NCI-H1105 (cell line): ENCODE data around the gene ZBED1.
"Not testable (repeated sequence)": the region's sequence is repeated elsewhere in the genome, so short reads cannot be mapped to it uniquely, and the experiment has no call there.

Experiments
- DNase-seq: peaks from one replicate; lab custom pipeline; 2025; lab: John Stamatoyannopoulos, UW

ZBED1 gene

DNA sequence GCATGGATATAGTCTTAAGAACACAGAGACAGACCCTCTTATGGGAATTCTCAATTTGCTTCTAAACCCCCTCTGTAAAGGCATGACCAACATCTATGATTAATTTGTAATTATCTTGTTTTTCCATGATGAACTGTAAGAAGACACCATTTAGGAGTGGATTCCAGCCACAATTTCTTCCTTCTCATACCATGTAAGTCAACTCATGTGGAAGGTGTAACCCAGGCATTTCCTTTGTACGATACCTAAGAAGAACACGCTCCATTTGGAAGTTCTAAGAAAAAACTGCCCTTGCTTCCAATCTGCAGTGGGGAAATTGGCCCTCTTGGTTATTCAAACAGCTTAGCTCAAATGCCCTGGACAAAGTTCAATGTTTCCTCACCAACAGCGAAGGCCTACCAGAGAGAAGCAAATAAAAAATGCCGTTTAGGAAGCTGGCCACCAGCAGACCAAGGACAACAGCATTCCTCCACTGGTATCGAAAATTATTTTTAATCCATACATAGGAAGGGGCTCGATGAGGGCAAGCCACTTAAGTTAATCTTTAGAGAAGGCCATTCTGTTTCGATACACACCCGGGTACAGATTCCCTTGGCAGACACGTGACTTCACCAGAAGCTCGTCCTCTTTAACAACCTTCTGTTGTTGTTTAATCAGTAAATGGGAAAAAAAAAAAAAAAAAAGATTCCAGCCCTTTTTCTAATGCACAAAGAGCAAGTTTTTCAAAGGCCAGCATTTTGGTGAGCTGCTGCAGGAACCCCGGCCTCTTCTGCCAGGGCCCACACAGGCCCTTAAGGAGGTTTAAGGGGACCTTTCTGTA, 2.6 kb downstream of the ZBED1 start:
- no peak for DNase-seq

DNA sequence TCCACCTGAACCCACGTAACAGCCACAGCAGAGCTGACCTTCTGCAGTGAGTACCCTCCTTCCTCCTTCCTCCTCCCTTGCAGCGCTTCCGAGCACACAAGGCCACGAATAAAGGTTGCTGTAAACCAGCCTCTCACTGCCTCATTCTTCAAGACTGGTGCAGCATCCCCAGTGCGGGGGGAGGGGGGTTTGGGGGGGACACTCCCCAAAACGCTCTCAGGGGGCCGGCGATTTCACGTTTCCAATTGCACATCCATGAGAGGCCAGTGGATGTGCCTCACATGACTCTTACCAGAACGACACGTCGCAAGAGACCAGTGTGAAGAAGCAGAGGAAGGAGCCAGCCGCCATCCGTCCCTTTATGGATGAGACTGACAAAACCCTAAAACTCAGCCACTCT, 5.2 kb downstream of the ZBED1 start:
- no peak for DNase-seq

DNA sequence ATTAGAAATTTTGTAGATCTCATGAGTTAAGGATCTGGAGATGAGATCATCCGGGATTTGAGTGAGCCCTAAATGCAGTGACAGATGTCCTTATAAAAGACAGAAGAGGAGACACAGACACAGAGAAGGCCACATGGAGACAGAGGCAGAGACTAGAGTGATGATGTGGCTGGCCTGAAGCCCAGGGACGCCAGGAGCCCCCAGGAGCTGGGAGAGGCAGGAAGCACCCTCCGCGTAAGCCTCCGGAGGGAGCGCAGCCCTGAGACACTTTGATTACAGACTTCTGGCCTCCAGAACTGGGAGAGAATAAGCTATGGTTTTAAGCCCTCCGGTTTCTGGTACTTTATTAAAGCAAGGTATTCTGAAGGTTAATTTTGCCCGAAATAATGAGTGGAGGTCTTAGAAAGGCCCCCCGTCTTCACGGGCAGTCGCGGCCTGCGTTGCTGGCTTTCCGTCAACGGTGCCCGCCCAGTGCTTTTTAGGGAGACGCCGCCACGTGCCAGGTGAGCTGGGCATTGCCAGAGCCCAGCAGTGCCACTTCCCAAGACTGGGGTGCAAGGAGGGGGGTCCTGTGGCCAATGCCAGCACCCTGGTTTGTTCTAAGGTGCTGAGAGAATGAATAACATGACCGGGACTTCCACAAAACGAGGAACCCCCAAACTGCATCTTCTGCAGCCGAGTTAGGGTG, 8.1 kb downstream of the ZBED1 start:
- no peak for DNase-seq

DNA sequence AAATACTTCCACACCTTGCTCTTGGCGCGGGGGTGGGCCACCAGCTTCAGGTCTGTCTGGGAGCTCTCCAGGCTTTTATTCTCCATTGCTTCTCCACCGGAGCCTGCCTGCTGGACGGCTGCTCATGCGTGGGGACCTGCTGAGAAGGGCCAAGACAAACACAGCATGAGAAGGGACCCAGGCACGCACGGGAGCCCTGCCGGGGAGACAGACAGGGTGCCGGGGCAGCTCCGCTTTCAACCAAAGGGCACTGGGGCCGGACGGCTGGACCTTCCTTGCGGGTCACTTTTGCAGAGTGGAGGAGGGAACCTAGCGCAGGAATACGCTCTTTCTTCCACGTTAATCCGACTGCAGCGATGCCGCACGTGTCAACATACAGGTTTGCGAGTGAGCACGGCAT, 10.1 kb downstream of the ZBED1 start:
- no peak for DNase-seq

DNA sequence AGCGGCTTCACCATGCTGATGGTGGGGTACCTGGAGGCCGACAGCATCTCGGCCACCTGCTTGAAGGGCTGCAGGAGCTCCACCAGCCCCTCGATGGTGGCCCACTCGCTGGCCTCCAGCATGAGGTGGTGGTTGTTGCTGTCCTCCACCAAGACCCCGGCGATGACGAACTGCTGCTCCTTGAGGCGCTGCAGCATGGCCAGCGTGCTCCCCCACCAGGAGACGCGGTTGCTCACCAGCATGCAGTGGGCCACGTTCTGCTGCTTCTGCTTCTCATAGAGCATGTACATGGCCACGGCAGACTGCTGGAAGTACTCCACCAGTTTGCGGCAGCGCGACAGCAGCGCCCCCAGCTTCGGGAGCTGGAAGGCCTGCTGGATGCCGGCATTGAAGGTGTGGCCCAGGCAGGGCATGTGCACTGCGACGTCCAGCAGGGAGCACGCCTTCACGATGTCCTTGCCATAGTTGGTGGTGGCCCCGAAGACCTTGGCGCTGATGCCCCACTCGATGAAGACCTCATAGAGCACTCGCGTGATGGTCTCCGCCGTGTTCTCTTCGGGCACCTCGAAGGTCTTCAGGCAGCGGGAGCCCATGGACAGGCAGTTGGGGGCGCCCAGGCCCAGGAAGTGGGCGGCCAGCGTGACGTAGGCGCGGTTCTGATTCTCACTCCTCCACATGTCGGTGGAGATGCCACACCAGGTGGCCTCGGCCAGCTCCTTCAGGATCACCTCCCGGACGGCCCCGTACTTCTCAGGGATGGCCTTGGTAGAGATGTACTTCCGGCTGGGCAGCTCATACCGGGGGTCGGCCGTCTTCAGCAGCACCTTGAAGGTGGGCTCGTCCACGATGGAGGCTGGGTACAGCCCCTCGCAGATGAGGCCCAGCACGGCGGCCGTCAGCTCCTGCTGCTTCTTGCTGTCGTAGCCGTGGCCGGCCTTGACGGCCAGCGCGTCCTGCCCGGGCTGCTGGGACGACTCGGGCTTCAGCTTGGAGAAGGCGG, 11.0 kb downstream of the ZBED1 start:
- DNase-seq, result no peak

DNA sequence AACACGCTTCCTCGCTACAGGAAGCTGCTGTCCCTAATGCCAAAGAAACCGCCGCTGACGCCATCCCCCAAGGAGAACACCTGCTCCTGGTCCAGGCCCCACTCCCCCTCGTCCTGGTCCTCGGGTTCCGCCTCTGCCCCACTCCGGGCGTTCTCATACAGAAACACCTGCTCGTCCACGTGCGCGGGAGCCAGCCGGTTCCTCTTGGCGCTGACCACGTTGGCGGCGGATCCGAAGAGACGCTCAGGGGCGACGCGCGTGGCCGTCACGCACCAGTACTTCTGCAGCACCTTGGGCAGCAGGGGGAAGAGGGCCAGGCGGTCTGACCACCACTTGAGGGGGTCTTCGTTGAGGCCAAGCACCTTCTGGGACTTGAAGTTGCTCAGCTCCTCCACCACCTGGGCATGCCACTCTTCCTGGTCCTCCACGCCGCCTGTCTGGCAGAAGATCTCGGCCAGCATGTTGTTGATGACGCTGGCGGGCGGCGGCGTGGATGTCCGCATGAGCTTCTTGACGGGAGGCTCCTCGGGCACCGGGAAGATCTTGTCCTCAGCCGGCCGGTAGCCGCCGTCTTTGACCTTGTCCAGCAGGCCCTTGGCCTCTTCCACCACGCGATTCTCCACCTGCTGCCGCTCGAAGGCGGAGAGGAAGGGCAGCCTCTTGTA, 12.0 kb downstream of the ZBED1 start:
- no peak for DNase-seq

DNA sequence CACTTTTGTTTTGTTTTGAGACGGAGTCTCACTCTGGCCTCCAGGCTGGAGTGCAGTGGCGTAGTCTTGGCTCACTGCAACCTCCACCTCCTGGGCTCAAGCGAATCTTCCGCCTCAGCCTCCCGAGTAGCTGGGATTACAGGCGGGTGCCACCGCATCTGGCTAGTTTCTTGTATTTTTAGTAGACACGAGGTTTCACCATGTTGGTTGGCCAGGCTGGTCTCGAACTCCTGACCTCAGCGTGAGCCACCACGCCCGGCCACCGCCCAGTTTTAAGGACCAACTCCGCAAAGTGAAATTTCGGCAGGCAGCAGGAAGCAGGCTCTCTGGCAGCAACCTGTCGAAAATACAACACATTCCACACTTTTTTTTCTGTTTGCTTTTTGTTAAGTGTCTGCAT, 13.4 kb downstream of the ZBED1 start:
- DNase-seq, result no peak

DNA sequence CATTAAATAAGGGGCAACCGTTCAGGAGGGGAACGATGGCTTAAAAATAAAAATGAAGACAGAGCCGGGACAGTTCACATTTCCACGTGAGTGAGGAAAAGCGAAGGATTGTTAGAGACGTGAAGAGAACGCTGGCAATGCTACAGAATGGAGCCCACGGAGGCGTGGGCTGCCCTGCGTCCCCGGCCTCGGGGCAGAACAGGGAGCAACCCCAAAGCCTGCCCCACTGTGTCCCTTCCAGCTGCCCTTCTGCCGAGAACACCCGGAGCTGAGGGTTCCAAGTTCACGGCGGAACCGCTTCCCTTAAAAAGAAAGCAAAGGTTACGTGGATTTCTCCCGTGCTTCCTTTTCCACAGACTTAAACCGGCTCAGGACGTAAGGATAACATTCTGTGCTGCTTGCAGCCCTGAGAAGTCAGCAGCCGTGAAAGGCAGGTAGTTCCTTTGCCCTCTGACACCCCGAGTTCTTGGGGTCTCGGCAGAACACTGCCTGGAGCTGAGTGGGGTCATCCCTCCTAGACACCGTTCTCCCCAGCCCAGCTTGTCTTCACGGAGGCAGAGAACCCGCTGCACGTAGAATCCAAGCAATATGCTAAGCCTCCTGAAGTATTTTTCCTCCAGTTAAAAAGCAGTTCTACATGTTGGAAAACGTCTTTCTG, 14.2 kb downstream of the ZBED1 start:
- DNase-seq, result no peak

DNA sequence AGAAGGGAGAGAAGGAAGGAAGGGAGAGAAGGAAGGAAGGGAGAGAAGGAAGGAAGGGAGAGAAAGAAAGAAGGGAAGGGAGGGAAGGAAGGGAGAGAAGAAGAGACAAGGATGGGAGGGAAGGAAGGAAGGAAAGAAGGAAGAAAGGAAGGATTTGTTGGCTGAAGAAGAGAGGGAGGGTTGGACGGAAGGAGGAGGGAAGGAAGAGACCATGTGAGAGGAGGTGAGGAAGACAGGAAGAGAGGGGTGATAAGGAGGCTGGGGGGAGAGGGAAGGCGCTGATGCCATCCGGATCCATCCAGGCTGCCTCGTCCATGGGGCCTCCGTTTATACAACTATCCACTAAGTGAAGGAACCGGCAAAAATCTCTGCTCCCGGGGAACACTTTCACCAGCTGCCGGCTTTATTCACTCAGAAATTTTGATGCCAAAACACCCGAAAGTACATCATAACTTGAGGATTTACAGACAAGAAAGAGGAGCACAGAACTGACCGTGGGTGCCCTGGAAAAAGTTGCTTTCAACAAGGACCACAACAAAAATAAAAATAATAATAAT, 14.9 kb downstream of the ZBED1 start:
- DNase-seq, result no peak

DNA sequence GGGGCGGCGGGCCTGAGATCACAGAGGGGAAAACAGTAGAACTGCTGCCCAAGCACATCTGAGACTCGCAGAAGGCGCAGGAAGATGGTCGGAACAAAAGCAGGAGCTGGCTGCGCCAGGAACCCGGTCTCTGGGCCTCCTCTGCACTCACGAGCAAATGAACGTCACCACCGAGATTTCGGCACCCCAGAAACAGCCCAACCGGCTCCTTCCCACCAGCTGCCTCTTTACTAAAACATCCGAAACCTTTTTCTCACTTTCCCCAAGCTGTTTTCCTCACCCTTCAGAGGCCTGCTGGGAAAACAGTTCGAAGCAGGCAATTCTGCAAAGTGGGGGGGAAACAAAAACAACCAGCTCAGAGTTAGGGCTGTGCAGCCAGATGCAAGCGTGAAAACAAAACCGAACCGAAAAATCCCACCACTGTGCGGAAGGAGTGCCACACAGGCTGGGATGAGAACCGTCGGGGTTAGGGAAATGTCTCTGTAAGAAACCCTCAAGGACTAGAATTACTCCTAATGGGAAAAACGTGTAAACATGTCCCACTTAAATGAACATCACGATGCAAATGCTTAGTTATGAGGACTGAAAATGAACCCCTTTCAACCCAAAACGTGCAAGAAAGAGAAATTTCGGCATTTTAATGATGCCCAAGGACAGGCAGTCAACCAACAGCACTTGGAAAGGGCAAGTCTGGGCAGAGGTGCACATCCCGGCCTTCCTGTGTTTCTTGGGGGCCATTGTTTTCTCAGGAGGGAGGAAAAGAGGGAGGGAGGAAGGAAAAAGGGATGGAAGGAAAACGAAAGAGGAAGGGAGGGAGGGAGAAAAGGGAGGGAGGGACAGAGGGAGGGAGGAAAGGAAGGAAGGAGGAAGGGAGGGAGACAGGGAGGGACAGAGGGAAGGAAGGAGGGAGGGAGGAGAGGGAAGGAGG, 15.8 kb downstream of the ZBED1 start:
- no peak for DNase-seq

DNA sequence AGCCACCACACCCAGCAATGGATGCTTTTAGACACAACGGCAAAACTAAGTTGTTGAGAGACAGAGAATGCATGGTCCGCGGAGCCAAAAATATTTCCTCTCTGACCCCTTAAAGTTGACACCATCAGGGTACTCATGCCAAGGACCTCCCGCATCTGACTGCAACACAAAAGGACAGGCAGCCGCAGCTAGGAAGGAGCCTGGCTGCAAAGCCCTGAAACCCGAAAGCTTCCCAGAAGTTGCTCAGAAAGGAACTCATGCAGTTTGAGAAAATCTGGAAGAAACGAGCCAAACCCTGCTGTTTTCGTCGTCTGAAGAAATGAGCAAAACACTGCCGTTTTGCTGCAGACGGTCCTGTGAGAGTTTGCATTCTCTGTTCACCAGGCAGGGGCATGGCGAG, 16.5 kb downstream of the ZBED1 start:
- DNase-seq, result no peak

DNA sequence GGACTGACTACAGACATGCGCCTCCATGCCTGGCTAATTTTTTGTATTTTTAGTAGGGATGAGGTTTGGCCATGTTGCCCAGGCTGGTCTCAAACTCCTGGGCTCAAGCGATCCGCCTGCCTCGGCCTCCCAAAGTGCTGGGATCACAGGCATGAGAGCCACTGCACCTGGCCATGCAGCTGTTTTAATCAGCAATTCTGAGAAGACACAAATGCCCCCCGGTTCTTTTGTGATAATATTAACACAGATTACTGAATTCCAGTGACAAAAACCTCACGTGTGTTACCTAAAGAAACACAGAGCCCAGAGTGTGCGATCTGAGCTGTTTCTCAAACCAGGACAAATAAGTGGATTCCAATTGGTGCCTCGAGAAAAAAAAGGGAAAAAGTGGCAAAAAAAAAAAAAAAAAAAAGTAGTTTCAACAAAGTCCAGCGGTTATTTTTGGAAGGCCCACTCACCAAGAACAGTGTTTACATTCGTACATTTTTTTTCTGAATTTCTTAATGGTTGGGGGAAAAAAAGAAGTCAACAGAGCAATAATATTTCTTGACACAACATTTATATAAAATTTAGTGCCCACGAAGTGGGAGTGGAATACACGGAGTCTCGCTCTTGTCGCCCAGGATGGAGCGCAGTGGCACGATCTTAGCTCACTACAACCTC, 17.2 kb downstream of the ZBED1 start:
- no peak for DNase-seq

DNA sequence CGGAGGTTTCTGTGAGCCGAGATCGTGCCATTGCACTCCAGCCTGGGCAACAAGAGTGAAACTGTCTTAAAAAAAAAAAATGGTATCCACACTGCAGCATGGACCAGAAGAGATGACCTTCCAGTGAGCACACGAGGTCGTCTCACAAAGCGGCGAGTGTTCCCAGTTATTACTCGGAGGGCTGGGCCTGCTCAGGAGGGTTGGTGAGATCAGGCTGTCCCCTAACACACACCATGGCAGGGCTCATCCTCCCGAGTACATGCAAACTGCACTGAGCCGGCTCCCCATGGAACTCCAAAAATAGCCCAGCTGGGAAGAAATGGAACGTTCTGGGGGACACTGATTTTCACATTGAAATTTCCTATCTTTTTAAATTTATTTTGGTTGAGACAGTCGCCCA, 19.2 kb downstream of the ZBED1 start:
- DNase-seq, result not testable (repeated sequence)

DNA sequence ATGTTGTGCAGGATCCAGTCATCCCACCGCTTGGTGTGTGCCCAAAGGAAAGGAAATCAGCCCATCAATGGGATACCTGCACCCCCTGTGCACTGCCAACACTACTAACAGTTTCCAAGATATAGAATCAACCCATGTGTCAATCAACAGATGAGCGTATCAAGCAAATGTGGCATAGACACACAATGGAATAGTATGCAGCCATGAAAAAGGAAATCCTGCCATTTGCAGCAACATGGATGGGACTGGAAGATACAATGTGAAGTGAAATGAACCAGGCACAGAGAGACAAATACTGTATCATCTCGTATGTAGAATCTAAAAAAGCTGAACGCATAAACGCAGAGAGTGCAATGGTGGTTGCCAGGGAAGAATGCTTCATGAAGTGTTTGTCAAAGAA, 20.8 kb downstream of the ZBED1 start:
- not testable (repeated sequence) for DNase-seq

DNA sequence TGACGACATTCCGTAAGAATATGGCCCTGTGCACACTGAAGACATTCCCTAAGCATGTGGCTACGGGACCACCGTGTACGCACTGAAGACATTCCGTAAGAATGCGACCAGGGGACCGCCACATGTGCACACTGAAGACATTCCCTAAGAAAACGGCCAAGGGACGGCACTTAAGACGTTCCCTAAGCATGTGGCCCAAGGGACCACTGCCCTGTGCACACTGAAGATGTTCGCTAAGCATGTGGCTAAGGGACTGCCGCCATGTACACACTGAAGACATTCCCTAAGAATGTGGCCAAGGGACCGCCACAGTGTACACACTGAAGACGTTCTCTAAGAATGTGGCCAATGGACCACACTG, 21.4 kb downstream of the ZBED1 start:
- DNase-seq, result no peak

DNA sequence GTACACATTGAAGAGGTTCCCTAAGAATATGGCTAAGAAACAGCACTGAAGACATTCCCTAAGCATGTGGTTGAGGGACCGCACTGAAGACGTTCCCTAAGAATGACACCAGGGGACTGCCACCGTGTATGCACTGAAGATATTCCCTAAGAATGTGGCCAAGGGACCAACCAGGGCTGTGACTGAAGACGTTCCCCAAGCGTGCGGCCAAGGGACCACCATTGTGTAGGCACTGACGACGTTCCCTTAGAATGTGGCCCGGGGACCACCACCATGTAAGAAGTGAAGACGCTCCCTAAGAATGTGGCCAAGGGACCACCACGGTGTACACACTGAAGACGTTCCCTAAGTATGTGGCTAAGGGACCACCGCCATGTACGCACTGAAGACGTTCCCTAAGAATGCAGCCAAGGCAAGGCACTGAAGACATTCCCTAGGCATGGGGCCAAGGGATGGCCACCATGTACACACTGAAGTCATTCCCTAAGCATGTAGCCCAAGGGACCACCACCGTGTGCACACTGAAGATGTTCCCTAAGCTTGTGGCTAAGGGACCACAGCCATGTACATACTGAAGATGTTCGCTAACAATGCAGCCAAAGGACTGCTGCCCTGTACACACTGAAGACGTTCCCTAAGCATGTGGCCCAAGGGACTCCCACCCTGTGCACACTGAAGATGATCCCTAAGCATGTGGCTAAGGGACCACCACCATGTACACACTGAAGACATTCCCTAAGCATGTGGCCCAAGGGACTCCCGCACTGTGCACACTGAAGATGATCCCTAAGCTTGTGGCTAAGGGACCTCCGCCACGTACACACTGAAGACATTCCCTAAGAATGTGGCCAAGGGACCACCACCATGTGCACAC, 22.0 kb downstream of the ZBED1 start:
- no peak for DNase-seq

DNA sequence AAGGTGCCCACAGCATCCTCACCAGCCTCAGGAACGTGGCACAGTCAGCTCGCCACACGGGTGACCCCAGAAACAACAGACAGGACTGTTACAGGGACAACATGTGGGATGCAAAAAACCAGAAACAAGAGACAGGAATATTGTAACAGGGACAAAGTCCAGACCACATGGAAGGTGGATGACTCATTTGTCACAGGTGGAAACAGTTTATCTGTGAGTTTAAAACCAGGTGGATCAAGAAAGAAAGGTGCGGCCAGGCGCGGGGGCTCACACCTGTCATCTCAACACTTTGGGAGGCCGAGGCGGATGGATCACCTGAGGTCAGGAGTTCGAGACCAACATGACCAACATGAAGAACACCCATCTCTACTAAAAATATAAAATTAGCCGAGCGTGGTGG, 23.5 kb downstream of the ZBED1 start:
- not testable (repeated sequence) for DNase-seq

DNA sequence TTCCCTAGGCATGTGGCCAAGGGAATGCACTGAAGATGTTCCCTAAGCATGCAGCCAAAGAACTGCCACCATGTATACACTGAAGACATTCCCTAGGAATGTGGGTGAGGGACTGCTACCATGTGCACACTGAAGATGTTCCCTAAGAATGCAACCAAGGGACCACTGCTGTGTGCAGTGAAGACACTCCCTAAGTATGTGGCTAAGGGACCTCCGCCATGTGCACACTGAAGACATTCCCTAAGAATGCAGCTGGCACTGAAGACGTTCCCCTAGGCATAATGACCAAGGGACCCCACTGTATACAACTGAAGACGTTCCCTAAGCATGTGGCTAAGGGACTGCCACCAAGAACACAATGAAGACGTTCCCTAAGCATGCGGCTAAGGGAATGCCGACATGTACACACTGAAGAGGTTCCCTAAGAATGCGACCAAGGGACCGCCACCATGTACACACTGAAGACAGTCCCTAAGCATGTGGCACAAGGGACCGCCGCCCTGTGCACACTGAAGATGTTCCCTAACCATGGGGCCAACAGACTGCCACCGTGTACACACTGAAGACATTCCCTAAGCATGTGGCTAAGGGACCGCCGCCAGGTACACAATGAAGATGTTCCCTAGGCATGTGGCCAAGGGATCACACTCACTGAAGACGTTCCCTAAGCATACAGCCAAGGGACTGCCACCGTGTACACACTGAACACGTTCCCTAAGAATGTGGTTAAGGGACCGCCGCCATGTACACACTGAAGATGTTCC, 25.6 kb downstream of the ZBED1 start:
- DNase-seq, result no peak
